ENCODE data around the gene CD93. TPM values are rescaled to one million over a fixed set of nuclear protein-coding genes. Genes with fewer than 3 reads are reported as not detected.

CD93 gene
- total and polyA plus RNA-seq, 2 donors (not counting 1 experiment from before 2014, with no cell fraction given) = 0.01 TPM; not detected in 1

DNA sequence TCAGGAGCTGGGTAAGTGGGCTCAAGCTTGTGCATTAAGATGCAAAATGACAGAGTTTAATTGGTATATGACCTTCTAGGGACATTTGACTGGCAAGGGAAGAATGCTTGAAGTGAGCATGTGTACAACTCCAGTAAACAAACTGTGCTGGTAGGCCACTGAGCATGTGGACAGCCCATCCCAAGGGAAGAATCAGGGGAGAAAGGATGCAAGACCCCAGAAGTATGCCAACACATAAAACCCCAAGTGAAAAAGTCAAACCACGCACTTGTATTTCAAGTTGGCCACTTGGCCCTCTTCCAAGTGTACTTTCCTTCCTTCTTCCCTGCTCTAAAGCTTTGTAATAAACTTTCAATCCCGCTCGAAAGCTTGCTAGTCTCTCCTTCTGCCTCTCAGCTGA, 26.3 kb downstream of the CD93 start:
- Histone ChIP-seq H3K9me3 (ENCODE audit: control insufficient read depth, insufficient read depth, low read depth, low read length) (no peaks in the 10 kb centered on the region), H3K4me1 (ENCODE audit: control insufficient read depth, extremely low read depth, insufficient read depth, low read length) (peaks cover 15% of the 10 kb centered on the region), H3K9ac (ENCODE audit: insufficient read depth, low read length) (no peak overlapping the region), H3K36me3 (ENCODE audit: control insufficient read depth, insufficient read depth, low read length) (no peaks in the 10 kb centered on the region), H3K4me2 (ENCODE audit: extremely low read depth, insufficient read depth, low read length) (no peak overlapping the region), H3K79me2 (ENCODE audit: control insufficient read depth, insufficient read depth, low read length) (no peaks in the 10 kb centered on the region), H3K27ac (ENCODE audit: insufficient read depth, low read length) (no peak overlapping the region), H2AFZ (ENCODE audit: low read length) (no peak overlapping the region), H3K27me3 (ENCODE audit: control insufficient read depth, insufficient read depth, low read length) (no peaks in the 10 kb centered on the region), H4K20me1 (ENCODE audit: control insufficient read depth, extremely low read depth, insufficient read depth, low read length) (no peaks in the 10 kb centered on the region), H3K4me3 (replicated peaks in 1 of 4; ENCODE audit: control extremely low read depth in 1 of 4, insufficient read depth in 1 of 4, low read depth in 3 of 4, low read length in 4 of 4) (no peak overlapping the region)
- no peak for TF ChIP-seq EZH2 (IDR thresholded peaks at IDR 0.05; ENCODE audit: low read length, missing control alignments)
- TF ChIP-seq, protein P1, sequence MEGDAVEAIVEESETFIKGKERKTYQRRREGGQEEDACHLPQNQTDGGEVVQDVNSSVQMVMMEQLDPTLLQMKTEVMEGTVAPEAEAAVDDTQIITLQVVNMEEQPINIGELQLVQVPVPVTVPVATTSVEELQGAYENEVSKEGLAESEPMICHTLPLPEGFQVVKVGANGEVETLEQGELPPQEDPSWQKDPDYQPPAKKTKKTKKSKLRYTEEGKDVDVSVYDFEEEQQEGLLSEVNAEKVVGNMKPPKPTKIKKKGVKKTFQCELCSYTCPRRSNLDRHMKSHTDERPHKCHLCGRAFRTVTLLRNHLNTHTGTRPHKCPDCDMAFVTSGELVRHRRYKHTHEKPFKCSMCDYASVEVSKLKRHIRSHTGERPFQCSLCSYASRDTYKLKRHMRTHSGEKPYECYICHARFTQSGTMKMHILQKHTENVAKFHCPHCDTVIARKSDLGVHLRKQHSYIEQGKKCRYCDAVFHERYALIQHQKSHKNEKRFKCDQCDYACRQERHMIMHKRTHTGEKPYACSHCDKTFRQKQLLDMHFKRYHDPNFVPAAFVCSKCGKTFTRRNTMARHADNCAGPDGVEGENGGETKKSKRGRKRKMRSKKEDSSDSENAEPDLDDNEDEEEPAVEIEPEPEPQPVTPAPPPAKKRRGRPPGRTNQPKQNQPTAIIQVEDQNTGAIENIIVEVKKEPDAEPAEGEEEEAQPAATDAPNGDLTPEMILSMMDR (conservative IDR thresholded peaks at IDR 0.05 in 1 of 2, IDR thresholded peaks at IDR 0.05 in 1 of 2; ENCODE audit: low read depth in 1 of 2, low read length in 2 of 2) = no peak
- no peak for DNase-seq (ENCODE audit: low read depth in 2 of 2)

DNA sequence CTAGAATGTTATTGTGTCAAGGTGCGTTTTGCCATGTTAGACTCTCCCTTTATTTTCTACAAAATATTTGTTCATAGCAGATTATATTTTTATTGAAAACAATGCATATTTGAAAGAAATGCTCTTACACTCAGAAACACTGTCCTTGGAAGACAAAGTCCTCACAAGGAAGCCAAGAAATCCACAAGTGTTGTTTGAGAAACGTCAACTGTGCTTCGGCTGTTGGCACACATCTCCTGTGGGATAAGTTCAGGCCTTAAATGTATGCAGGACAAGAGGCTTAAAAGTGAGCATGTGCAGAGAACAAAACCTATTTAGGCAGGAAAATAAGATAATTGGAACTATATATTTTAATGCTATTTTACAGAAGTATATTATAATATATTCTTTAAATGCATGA, 27.1 kb downstream of the CD93 start:
- Histone ChIP-seq H2AFZ (ENCODE audit: low read length) (no peak overlapping the region), H3K9ac (ENCODE audit: insufficient read depth, low read length) (no peak overlapping the region), H3K36me3 (ENCODE audit: control insufficient read depth, insufficient read depth, low read length) (no peaks in the 10 kb centered on the region), H4K20me1 (ENCODE audit: control insufficient read depth, extremely low read depth, insufficient read depth, low read length) (no peaks in the 10 kb centered on the region), H3K9me3 (ENCODE audit: control insufficient read depth, insufficient read depth, low read depth, low read length) (no peaks in the 10 kb centered on the region), H3K27me3 (ENCODE audit: control insufficient read depth, insufficient read depth, low read length) (no peaks in the 10 kb centered on the region), H3K27ac (ENCODE audit: insufficient read depth, low read length) (no peak overlapping the region), H3K4me1 (ENCODE audit: control insufficient read depth, extremely low read depth, insufficient read depth, low read length) (peaks cover 15% of the 10 kb centered on the region), H3K4me3 (replicated peaks in 1 of 4; ENCODE audit: control extremely low read depth in 1 of 4, insufficient read depth in 1 of 4, low read depth in 3 of 4, low read length in 4 of 4) (no peak overlapping the region), H3K4me2 (ENCODE audit: extremely low read depth, insufficient read depth, low read length) (no peak overlapping the region), H3K79me2 (ENCODE audit: control insufficient read depth, insufficient read depth, low read length) (no peaks in the 10 kb centered on the region)
- TF ChIP-seq, protein P1 (conservative IDR thresholded peaks at IDR 0.05 in 1 of 2, IDR thresholded peaks at IDR 0.05 in 1 of 2; ENCODE audit: low read depth in 1 of 2, low read length in 2 of 2) = no peak
- TF ChIP-seq EZH2 (IDR thresholded peaks at IDR 0.05; ENCODE audit: low read length, missing control alignments) = no peak
- peak in 1 of 2 donors; percentile 54 for DNase-seq (ENCODE audit: low read depth in 2 of 2)

DNA sequence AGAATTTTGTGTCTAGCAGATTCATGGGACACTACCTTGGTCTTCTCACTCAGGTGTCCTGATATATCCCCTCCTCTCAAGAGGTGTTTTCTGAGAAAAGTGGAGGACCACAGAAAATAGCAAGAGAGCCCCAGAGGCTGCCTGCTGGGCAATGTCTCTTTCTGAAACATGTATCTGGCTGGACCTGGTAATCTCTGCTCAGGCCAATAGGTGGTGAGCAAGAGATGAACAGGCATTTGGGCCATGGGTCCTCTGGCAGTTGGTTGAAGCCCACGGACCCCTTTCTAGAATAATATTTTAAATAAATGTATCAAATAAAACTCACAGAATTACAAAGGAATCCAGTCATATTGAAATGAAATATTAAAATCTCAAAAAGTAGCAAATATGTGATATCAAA, 27.9 kb downstream of the CD93 start:
- no peak overlapping the region for H3K27ac ChIP-seq (ENCODE audit: insufficient read depth, low read length)
- H3K27me3 ChIP-seq (ENCODE audit: control insufficient read depth, insufficient read depth, low read length) = no peaks in the 10 kb centered on the region
- H3K4me3 ChIP-seq (replicated peaks in 1 of 4; ENCODE audit: control extremely low read depth in 1 of 4, insufficient read depth in 1 of 4, low read depth in 3 of 4, low read length in 4 of 4) = no peak overlapping the region
- no peak for DNase-seq (ENCODE audit: low read depth in 2 of 2)
- no peak overlapping the region for H3K9ac ChIP-seq (ENCODE audit: insufficient read depth, low read length)
- H2AFZ ChIP-seq (ENCODE audit: low read length) = no peak overlapping the region
- no peaks in the 10 kb centered on the region for H3K36me3 ChIP-seq (ENCODE audit: control insufficient read depth, insufficient read depth, low read length)
- no peaks in the 10 kb centered on the region for H3K79me2 ChIP-seq (ENCODE audit: control insufficient read depth, insufficient read depth, low read length)
- TF ChIP-seq EZH2 (IDR thresholded peaks at IDR 0.05; ENCODE audit: low read length, missing control alignments) = no peak
- TF ChIP-seq, protein P1 (conservative IDR thresholded peaks at IDR 0.05 in 1 of 2, IDR thresholded peaks at IDR 0.05 in 1 of 2; ENCODE audit: low read depth in 1 of 2, low read length in 2 of 2) = peak; percentile 7 to 15
- H3K4me2 ChIP-seq (ENCODE audit: extremely low read depth, insufficient read depth, low read length) = no peak overlapping the region
- no peaks in the 10 kb centered on the region for H3K9me3 ChIP-seq (ENCODE audit: control insufficient read depth, insufficient read depth, low read depth, low read length)
- peaks cover 15% of the 10 kb centered on the region for H3K4me1 ChIP-seq (ENCODE audit: control insufficient read depth, extremely low read depth, insufficient read depth, low read length)
- H4K20me1 ChIP-seq (ENCODE audit: control insufficient read depth, extremely low read depth, insufficient read depth, low read length) = no peaks in the 10 kb centered on the region
